ENCODE measurements around the gene C22orf23.

GRCh38 chr22:37911697-37912096, 41.7 kb downstream of the C22orf23 start:
- TF ChIP-seq RFXANK (CRISPR knock-in tag; IDR thresholded peaks at IDR 0.05), result no peak
- no peak for TF ChIP-seq NPAS2 (CRISPR knock-in tag; IDR thresholded peaks at IDR 0.05; ENCODE audit: borderline replicate concordance)
- TF ChIP-seq ZNF282 (IDR thresholded peaks at IDR 0.05; ENCODE audit: partially characterized antibody), result no peak

Data from HepG2 (cell line).